Panc1 (cell line): ENCODE measurements around the gene RAB7B. TPM values are rescaled to one million over a fixed set of nuclear protein-coding genes. Genes with fewer than 3 reads are reported as not detected.

Experiments
- ATAC-seq: fragments of 200-7000 bp; cut with Tn5 transposase; 2 replicates; pipeline ENCODE4 v1.9.1; 2020; ENCODE audit warnings: mild to moderate bottlenecking, moderate library complexity
- BruUV-seq: library from RNA; stranded (reverse); fragments of 400-500 nt; replicated peaks from 2 replicates; lab custom pipeline; 2021; lab: Mats Ljungman, UMichigan
- CTCF ChIA-PET: fragments of 300-600 bp; sonication (Branson Sonifier 250); formaldehyde crosslinking; loops from one replicate; lab custom pipeline; 2022; ENCODE audit warnings: antibody characterized with exemption; lab: Charles Lee
- POLR2A ChIA-PET: fragments of 300-600 bp; sonication (Branson Sonifier 250); formaldehyde crosslinking; loops from one replicate; lab custom pipeline; 2022; ENCODE audit warnings: antibody characterized with exemption; lab: Charles Lee
- DNase-seq: peaks from one replicate; pipeline ENCODE4 v3.0.0-alpha.2; 2010; ENCODE audit warnings: low read depth, low spot score
- H3K27ac ChIP-seq: 2 replicates; pipeline ENCODE4 v1.5.1; 2011; ENCODE audit warnings: mild to moderate bottlenecking, low read length, inconsistent platforms
- H3K27me3 ChIP-seq: fragments of 200-500 bp; sonication (Bioruptor generic); 2 replicates; pipeline ENCODE4 v1.6.0; 2014; ENCODE audit warnings: low read length, inconsistent platforms; ENCODE audit not compliant: control insufficient read depth, insufficient read depth
- H3K36me3 ChIP-seq: fragments of 200-500 bp; sonication (Bioruptor generic); 2 replicates; pipeline ENCODE4 v1.5.1; 2014; ENCODE audit warnings: inconsistent platforms, mild to moderate bottlenecking, low read length, moderate library complexity; ENCODE audit not compliant: control insufficient read depth, insufficient read depth
- H3K4me1 ChIP-seq: 2 replicates; pipeline ENCODE4 v1.5.1; 2011; ENCODE audit warnings: inconsistent platforms, mild to moderate bottlenecking, low read length, moderate library complexity; ENCODE audit not compliant: control insufficient read depth, insufficient read depth
- H3K4me3 ChIP-seq, 2 experiments: 2 replicates each; pipeline ENCODE4 v1.5.1; 2011 to 2012; ENCODE audit warnings: low read depth in 2 of 2, low read length in 2 of 2, mild to moderate bottlenecking in 2 of 2, inconsistent platforms in 1 of 2, moderate library complexity in 1 of 2
- H3K9me3 ChIP-seq: fragments of 200-500 bp; sonication (Bioruptor generic); 2 replicates; pipeline ENCODE4 v1.5.1; 2014; ENCODE audit warnings: low read depth, mild to moderate bottlenecking, inconsistent platforms, low read length, moderate library complexity; ENCODE audit not compliant: control insufficient read depth, insufficient read depth
- POLR2AphosphoS5 ChIP-seq: IDR thresholded peaks from 2 replicates; pipeline ENCODE4 v1.6.1; 2012; ENCODE audit warnings: mild to moderate bottlenecking, low read depth, low read length, moderate library complexity
- SIN3A ChIP-seq: IDR thresholded peaks from 2 replicates; pipeline ENCODE4 v1.6.1; 2012; ENCODE audit warnings: low read depth, mild to moderate bottlenecking, low read length, moderate library complexity, borderline replicate concordance; ENCODE audit not compliant: insufficient read depth
- TCF7L2 ChIP-seq: IDR thresholded peaks from 2 replicates; pipeline ENCODE4 v1.6.1; 2011; ENCODE audit warnings: mild to moderate bottlenecking, low read depth, low read length, inconsistent platforms
- in situ Hi-C: cut with HindIII; loops from 2 replicates; pipeline ENCODE4 v1.10.0; 2016; ENCODE audit warnings: low sequenced_read_pairs, low pct_unique_long_range_greater_than_20kb
- intact Hi-C: fragments of 100-400 bp; cut with micrococcal nuclease; formaldehyde crosslinking; loops from one replicate; pipeline ENCODE4 v1.10.0; 2022; ENCODE audit not compliant: unreplicated experiment
- total RNA-seq: library from RNA; stranded (reverse); gene quantifications from one replicate; pipeline ENCODE4 v1.2.1, GENCODE V29; 2021; ENCODE audit not compliant: unreplicated experiment
- TF ChIP-seq, protein P1 (sequence below): fragments of 450-650 bp; IDR thresholded peaks from 2 replicates; pipeline ENCODE4 v1.5.1; 2017; ENCODE audit warnings: mild to moderate bottlenecking
- TF ChIP-seq, protein P2 (sequence below), 2 experiments: IDR thresholded peaks; 2 replicates each; pipeline ENCODE4 v1.6.1; 2011 to 2012; ENCODE audit warnings: low read depth in 2 of 2, control low read depth in 1 of 2, low read length in 1 of 2, mild to moderate bottlenecking in 1 of 2, moderate library complexity in 1 of 2; ENCODE audit not compliant: insufficient read depth in 1 of 2

Gene RAB7B
- total RNA-seq, 1 experiment from 2014 or later = 0.05 TPM

DNA sequence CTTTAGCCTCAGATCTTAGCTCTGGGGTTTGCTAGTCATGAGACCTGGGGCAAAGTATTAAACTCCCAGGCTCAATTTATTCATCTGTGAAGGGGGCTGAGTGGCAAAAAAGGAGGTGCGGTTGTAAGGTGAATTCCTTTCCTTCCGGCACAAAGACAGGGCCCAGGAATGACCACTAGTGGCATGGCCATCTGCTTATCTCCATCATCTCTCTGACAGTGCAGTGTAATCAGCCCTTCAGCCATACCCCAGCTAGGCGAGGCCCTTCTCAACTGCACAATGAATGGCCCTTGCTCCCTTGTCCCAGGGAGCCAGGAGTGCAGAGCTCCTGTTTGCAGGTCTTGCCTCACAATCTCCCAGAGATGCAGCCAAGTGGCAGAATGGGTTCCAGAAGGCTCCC lies 54.3 kb downstream of the RAB7B start:
- no peaks in the 10 kb centered on the region for H3K9me3 ChIP-seq
- BruUV-seq = no TSS peak
- peaks cover 8% of the 10 kb centered on the region for H3K27me3 ChIP-seq
- no peak overlapping the region for H3K27ac ChIP-seq
- POLR2A ChIA-PET = no interaction called here
- H3K4me1 ChIP-seq = no peaks in the 10 kb centered on the region
- H3K36me3 ChIP-seq = no peaks in the 10 kb centered on the region
- H3K4me3 ChIP-seq = no peak overlapping the region
- in situ Hi-C loops = no loop called here
- DNase-seq (no peak), ATAC-seq (no peak)
- TF ChIP-seq, protein P1, sequence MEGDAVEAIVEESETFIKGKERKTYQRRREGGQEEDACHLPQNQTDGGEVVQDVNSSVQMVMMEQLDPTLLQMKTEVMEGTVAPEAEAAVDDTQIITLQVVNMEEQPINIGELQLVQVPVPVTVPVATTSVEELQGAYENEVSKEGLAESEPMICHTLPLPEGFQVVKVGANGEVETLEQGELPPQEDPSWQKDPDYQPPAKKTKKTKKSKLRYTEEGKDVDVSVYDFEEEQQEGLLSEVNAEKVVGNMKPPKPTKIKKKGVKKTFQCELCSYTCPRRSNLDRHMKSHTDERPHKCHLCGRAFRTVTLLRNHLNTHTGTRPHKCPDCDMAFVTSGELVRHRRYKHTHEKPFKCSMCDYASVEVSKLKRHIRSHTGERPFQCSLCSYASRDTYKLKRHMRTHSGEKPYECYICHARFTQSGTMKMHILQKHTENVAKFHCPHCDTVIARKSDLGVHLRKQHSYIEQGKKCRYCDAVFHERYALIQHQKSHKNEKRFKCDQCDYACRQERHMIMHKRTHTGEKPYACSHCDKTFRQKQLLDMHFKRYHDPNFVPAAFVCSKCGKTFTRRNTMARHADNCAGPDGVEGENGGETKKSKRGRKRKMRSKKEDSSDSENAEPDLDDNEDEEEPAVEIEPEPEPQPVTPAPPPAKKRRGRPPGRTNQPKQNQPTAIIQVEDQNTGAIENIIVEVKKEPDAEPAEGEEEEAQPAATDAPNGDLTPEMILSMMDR = no peak
- TF ChIP-seq, protein P2, sequence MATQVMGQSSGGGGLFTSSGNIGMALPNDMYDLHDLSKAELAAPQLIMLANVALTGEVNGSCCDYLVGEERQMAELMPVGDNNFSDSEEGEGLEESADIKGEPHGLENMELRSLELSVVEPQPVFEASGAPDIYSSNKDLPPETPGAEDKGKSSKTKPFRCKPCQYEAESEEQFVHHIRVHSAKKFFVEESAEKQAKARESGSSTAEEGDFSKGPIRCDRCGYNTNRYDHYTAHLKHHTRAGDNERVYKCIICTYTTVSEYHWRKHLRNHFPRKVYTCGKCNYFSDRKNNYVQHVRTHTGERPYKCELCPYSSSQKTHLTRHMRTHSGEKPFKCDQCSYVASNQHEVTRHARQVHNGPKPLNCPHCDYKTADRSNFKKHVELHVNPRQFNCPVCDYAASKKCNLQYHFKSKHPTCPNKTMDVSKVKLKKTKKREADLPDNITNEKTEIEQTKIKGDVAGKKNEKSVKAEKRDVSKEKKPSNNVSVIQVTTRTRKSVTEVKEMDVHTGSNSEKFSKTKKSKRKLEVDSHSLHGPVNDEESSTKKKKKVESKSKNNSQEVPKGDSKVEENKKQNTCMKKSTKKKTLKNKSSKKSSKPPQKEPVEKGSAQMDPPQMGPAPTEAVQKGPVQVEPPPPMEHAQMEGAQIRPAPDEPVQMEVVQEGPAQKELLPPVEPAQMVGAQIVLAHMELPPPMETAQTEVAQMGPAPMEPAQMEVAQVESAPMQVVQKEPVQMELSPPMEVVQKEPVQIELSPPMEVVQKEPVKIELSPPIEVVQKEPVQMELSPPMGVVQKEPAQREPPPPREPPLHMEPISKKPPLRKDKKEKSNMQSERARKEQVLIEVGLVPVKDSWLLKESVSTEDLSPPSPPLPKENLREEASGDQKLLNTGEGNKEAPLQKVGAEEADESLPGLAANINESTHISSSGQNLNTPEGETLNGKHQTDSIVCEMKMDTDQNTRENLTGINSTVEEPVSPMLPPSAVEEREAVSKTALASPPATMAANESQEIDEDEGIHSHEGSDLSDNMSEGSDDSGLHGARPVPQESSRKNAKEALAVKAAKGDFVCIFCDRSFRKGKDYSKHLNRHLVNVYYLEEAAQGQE (IDR thresholded peaks at IDR 0.05; ENCODE audit: insufficient read depth in 1 of 2, low read depth in 2 of 2, low read length in 1 of 2) = no peak
- TF ChIP-seq TCF7L2 = no peak
- no peak for TF ChIP-seq SIN3A
- TF ChIP-seq POLR2AphosphoS5 = no peak
- CTCF ChIA-PET = no interaction called here
- intact Hi-C loops = no loop called here

DNA sequence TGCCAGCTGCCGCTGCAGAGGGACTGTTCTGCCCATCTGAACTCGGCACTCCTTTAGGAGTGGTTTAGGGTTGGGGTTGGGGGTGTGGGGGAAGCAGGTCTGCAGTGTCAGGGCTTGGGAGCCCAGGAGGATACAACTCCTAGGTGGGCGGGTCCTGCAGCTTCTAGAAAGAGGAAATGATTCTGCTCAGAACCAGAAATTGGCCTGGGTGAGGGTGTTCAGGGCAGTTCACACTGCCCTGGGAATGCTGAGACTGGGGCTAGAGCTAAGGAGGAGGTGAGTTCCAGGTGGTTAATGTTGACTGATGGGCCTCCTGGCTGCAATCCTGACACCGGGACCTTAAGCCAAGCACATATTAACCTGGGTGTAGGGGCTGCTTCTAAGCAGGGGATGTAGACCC lies 55.2 kb downstream of the RAB7B start:
- TF ChIP-seq, protein P2 (IDR thresholded peaks at IDR 0.05; ENCODE audit: insufficient read depth in 1 of 2, low read depth in 2 of 2, low read length in 1 of 2) = no peak
- TF ChIP-seq POLR2AphosphoS5 = no peak
- ATAC-seq (no peak), DNase-seq (no peak)
- no peak overlapping the region for H3K4me3 ChIP-seq
- H3K27ac ChIP-seq = no peak overlapping the region
- peaks cover 14% of the 10 kb centered on the region for H3K27me3 ChIP-seq
- H3K4me1 ChIP-seq = no peaks in the 10 kb centered on the region
- no TSS peak for BruUV-seq
- no peaks in the 10 kb centered on the region for H3K9me3 ChIP-seq
- ChIA-PET POLR2A (no interaction called here), CTCF (no interaction called here)
- intact Hi-C loops (no loop called here), in situ Hi-C loops (no loop called here)
- H3K36me3 ChIP-seq = no peaks in the 10 kb centered on the region
